GM21360 (cell line): ENCODE results near the gene MRPL23.

Experiments used
- ATAC-seq: cut with Tn5 transposase; IDR thresholded peaks from one replicate; pipeline ENCODE4 v1.9.1; 2021; ENCODE audit warnings: mild to moderate bottlenecking, moderate library complexity; ENCODE audit not compliant: unreplicated experiment

Gene MRPL23

DNA sequence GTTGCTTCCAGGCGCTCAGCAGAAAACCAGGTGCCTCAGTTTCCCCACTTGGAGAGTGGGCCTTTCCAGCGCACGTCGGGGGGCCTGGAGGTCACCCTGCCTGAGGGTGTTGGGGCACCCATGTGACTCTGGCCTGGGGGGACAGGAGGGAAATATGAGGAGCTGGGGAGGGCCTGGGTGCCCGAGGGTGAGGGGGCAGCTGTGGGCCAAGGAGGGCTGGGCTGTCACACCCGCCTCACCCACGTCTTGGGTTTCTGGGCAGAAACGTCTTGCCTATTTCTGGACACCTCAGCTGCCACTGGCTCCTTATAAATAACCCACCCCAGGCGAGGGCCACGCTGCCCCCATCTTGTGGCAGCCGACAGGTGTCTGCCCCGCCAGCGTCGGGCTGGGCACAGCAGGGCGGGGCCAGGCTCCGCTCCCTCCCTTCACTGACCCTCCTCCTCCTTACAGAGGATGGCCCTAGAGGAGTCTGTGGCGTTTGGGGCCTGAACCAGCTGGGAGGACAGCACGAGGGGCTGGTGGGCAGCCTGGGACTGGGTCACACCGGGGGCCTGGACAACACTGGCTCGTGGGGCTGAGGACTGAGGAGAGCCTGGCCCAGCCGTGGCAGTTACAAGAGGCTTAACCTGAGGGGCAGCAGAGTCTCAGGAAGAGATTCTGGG lies 26.1 kb upstream of the MRPL23 start:
- ATAC-seq: no peak

DNA sequence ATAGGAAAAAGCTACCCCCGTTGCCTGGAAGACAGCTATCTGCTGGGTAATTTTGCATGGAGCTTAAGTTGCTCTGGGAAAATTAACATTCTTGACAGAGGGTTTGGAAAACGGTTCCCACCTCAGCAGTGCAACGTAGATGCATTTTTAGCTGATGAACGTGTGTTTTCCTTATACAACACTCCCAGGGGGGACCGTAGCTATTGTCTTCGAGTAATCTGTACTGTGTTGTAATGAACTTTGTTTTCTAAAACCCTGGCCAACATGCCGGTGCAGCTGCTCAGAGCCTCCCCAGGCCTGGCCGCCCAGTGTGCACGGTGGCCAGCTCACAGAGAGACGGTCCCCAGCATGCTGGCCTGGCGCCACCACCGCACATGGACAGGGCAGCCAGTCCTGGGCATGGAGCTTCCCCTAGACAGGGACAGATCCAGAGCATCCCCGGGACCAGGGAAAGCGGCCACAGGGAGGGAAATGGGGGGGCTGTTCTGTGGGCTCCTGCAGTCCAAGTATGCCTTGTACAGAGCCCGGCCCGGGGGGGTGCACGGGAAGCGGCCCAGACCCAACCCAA lies 25.5 kb upstream of the MRPL23 start:
- no peak for ATAC-seq

DNA sequence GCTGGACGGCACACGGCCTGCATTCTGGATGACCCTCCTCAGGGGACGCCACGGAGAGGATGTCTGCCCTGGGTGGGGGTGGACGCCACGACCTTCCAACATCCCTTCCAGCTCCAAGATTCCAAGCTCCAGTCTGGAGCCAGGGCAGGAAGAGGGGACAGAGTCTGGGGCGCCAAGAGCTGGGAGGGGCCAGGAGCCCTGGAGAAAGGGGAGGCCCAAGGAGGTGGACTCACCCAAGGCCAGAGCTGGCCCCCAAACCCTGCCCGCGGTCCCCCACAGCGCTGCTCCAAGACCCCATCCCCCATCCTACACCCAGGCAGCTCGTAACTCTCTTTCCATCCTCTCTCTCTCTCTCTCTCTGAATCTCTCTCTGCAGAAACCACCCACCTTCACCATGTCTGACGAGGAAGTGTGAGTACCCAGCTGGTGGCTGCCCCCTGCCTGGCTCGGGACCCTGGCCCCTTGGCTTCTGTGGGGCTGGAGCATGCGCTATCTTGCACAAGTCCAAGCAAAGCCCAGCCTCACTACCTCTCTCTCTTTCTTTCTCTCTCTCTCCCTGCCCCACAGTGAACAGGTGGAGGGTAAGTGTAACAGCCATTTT lies 24.6 kb upstream of the MRPL23 start:
- ATAC-seq: no peak

DNA sequence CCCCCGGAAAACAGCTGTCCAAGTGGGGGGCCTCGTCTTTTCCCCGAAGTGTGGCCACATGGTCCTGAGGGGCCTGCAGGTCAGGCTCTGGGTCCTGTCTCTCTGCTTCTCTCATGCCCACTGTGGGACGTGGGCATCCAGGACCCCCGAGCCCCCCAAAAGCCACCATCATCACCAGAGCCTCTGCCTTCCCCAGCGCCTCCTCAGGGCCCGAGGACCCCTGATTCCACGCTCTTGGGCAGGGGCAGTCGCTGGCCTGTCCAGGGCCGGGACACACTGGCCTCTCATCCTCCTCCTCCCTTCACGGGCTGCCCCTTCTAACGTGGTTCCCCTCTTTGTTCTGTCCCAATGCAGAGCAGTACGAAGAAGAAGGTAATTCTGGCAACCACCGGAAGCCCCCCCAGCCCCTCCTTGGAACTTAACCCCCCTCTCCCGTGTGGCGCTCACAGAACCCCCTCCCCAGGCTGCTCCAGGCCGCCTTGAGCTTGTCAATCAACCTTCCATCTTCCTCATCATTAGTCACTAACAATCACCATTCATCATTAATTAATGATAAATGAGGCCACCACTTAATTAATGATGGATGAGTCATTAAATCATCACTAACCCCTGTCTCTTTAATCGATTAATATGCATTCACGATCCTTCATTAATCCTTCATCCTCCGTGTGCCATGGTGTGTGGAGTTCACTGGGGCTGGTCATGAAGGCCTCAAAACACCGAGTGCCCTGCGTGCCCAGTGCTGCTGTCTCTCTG lies 23.8 kb upstream of the MRPL23 start:
- ATAC-seq: no peak

DNA sequence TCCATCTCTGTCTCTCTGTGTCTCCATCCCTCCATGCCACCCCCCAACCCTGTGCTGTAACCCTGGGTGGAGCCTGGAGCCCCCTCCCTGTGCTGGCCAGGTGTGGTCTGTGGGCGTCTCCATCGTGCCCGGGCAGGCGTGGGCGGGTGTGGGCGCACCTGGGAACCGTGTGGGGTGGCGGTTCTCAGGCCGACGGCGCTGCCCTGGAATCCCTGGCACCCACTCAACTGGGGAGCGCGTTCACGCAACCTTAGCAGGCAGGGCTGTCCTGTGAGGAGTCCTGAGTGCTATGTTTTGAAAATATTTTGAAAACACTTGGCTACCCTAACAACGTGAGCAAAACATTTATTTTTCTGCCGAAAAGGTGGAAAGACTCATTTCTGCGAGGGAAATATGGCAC lies 23.0 kb upstream of the MRPL23 start:
- no peak for ATAC-seq

DNA sequence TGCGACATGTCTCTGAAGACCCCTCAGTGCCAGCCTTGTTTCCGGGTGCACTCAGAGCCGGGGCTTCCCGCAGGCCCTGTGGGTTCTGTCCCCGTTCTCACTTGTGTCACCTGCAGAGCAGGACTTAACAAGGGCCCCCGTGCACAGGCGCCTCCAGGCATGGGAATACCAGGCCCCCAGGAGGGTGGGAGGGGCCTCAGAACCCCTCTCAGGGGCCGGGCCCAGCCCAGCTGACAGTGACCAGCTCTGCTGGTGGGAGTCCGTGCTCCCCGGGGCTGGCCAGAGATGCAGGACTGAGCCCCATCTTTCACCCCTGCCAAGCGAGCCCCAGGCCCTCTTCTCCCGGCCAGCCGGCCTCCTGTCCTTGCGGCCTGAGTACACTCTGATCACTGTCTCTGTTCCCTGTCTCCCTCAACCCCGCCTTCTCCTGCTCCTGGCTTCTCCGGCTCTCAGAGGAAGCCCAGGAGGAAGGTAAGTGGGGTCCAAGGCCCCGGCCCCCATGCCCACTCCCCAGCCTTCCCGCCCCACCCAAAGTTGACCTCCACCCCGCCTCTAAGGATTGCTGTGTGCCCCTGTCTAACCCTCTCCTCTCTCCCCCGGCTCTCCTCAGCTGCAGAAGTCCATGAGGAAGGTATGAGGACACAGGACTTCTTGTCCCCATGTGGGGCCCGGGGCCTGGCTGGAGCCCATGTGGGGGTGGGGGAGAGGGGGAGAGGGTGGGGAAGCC lies 22.3 kb upstream of the MRPL23 start:
- no peak for ATAC-seq

DNA sequence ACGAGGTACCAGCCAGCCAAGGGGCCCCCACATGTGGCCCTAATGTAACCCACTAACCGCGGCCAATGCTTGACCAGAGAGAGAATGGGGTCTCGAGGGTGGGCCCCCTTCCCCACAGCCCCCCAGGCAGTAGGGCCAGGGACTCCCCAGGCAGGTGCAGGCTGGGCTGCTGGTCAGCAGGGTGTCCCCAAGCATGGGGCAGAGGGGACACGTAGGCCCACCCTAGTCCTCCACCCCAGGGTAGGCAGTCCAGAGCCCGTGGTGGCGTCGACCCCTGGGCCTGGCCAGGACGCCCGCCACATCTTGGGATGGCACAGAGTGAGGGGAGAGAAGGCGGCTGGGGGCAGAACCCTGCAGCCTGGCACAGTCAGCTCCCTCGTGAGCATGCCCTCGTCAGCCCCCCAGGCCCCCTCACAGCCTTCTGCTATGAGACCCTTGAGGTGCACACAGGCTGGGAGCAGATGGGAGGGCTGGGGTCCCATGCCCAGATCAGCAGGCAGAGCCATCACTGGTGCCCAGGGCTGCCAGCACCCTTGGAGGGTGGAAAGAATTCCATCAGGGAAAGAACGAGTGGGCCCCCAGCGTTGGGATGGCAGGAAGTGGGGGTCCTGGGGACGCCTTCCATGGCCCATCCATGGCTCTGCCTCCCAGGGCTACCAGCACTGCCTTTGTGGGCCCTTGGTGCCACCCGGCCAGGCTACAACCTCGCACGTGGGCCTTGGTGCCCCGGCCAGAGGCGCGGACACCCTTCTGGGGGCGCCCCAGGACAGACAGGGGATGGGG lies 21.6 kb upstream of the MRPL23 start:
- no peak for ATAC-seq

DNA sequence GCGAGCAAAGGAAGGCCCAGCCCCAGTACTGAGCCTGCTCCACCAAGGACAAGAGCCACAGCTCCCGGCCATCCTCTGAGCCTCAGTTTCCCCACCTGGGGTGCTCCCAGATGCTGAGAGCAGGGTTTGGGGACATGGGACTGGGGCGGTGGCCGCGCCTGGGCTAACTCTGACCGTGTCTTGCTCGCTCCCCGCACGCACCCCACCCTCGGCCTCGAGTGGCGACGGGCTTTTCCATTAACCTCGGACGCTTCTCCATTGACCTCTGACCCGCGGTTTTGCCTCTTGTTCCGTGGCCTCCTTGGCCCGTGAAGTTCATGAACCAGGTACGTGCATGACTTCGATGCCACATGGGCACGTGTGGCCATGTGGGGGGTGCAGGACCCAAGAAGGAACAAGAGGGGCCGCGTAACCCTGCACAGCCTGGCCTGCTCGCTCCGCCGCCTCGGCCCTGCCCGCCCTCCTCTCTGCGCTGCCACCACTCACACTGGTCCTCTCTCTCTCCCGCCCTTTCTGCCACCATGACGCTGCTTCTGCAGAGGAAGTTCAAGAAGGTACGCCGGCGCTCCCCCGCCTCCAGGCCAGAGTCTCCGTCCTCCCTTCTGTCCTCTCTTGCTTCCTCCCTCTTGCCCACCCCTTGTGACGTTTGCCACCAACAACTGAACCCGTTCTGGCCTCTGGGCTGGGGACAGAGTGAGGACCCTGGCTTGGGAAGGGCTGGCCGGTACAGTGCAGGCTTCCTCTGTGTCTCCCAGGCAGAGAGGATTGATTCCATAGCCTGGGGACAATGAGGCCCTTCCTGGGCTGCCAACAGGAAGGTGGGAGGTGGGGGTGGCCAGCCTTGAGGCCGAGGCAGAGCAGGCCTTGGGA lies 20.7 kb upstream of the MRPL23 start:
- no peak for ATAC-seq

DNA sequence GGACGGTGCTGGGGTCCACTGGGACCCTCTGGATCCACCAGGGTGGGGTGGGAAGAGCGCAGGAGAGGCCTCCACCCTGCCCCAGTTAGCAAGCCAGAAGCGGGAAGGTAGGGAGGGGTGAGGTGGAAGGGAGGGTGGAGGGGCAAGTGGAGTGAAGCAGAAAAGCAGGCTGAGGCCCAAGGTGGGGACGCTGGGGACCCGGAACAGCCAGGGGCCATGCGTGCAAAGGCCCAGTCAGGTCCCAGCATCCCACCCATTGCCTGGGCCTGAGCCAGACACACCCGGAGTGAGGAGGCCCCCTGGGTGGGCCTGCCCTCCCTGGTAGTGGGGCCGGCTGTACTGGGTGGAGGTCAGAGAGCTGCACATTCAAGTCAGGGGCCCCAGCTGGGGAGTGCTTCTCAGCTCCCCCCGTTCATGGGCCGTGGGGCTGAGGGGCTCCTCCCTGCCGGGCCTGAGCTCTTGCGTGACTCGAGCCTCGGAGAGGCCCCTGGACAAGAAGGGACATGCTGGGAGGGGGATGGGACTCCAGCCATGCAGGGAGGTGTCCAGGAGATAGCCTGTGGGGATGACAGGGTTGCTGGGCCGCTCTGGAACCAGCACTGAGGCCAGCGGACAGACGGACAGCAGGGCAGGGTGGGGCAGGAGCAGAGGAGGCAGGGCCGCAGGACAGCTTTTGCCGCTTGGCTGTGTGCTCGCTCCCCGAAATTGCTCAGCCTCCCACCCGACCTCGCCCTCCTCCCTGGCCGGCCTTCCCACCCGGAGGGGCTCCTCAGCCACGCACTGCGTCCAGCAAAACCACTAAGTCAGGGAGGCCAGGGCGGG lies 19.9 kb upstream of the MRPL23 start:
- ATAC-seq: no peak

DNA sequence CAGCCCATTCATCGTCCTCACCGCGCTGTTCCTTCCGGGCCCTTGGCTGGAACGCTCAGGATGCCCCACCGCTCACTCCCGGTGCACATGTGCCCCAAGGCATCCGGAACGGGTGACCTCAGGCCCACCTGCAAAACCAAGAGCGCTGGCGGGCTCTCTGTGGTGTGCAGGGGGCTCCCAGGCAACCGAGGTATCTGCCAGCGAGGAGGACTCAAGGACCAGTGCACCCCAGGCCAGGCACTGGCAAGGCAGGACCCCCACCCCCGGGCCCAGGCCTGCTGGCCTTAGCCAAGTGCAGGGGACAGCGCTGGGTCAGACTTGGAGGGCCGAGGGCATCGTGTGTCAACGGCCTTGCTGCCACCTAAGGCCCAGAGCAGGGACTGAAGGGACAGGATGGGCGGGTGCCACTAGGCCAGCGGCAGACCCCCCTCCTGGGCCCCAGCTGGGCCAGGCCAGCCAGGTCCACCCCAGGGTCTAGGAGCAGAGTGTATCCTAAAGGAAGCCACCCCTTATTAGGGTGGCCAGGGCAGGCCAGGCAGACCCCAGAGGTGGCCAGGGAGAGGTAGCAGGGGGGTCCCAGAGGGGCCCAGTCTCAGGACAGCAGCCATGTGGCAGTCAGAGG lies 19.2 kb upstream of the MRPL23 start:
- ATAC-seq: no peak

DNA sequence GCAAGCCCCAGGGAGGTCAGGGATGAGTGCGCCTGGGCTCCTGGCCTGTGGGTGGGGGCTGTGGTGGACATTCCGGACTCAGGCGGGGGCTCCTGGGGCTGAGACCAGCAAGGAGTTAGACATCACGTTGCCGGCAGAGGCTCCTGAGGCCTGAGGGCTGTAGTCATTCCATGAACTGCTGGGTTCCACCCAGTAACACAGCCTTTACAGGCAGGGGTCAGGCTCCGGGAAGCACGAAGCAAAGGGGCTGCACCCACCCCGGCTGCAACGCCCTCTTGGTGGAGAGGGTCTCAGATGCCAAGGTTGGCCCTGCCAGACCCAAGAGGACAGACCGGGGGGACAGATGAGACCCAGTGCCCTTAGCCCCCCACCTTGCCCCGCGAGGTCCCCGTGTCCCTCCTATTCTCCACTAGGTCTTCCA lies 18.7 kb upstream of the MRPL23 start:
- no peak for ATAC-seq

DNA sequence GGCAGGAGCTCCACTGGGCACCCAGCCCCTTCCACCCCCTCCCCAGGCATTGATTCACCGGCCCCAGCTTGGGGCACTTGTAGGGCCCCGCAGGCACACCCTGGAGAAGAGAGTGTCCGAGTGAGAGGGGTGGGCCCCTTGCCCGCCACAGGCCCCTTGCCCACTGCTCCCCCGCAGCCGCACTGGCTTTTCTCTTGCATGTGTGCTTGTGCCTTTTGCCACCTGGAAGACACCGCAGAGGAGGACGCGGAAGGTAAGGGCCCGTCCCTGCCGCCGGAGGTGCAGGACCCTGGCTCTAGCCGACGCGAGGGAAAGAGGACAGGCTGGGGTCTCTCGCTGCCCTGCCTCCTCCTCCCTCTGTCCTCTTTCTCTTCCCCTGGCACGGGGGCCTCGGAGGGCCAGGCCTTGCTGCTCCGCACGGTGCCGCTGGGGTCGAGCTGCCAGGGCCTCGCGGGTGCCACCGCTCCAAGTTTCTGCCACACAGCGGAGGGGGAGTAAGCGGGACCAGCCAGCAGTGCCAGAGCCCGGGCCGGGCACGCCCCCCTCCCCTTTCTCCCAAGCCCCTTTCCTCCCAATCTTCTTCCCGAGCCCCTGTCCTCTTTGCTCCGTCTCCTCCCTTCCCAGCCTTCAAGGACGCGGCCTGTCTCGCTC lies 18.1 kb upstream of the MRPL23 start:
- ATAC-seq: no peak

DNA sequence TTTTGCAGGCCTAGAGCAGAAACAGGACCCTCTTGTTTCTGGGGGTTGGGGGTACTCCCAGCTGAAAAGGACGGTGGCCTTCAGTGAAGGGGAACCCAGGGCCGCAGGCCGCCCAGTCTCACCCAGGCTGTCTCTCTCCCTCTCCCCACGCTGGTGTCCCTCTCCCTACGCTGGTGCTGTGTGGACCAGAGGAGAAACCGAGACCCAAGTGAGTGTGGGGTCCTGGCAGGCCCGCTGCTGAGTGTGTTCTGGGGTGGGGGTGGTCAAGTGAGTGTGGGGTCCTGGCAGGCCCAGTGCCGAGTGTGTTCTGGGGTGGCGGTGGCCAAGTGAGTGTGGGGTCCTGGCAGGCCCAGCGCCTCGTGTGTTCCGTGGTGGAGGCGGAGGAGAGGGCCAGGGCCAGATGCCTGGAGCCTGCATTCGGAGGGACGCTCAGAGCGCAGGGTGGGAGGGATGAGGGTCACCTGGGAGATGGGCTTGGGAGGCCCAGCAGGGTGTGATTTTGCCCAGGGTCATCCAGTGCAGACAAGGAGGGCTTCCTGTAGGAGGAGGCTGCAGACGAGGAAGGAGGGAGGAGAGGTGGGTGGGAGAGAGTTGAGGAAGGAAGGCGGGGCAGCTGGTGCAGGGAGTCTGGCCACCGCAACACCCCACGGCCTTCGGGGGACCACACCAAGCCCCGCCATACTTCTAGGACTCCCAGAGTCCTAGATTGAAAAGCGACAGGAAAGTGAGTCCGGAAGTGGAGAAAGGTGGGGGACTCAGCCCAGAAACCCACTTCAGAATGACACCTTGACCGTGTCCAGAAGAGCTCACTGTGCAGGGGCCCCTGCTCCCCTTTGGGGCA lies 17.3 kb upstream of the MRPL23 start:
- no peak for ATAC-seq

DNA sequence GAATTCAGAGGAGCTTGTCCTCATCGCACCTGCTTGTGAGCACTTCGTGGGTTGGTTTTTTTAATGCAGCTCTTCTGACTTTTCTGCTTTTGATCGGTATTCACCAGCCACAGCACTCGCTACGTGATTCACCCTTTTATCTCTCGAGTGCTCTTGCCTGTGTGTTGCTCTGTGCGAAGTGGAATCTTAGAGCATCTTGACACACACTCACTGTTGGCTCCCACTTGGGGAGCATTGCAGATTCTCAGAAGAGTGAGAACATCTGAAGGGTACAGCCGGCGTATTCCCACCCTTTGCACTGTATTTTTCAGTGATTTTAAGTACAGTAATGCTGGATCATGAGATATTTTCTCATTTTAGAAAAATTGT lies 16.7 kb upstream of the MRPL23 start:
- ATAC-seq: no peak

DNA sequence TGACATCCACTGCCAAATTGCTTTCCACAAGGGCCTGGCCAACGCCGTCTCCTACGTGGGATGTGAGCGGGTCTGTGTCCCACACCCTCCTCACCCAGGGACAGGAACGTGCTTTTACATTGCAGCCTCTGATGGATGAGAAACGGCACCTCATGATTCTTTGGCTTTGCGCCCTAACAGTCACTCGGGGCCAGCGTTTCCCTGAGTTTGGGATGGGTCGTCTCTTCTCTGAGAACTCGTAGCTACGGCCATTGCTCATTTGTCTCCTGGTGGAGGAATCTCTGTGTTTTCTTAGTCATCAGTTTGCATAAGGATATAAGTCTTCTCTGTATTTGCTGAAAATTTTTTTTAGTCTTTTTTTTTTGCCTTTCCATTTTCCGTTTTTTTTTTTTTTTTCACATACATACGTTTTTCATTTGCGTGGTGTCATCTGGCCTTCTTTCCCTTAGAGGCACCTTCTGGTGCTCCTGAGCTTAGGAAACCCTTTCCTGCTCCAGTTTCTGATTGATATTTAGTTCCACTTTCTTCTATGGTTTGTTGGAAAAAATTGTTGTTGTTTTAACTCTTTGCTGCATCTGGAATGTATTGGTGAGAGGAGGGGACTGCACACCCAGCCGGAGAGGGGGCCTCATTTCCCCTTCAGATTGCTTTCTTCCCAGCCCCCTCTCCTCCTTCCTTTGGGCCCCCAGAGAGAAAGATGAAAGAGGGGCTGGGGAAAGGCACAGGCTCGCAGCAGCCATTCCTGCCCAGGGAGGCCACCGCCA lies 15.6 kb upstream of the MRPL23 start:
- no peak for ATAC-seq

DNA sequence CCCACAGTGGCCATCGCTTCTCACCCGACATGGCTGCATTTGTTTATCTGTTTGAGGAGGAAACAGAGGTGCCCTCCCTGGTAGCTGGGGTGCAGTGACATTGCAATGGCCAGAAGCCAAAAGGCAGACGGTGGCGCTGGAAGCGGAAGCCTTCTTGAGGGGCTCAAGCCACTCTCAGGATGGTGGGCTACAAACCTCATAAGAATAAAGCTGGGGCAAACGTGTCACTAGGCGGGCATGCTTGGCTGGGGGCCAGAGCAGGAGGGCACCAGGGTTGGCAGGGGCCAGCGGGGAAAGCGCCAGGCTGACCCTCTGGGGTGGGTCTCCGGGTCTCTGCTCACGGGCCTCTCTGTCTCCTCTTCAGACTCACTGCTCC lies 15.0 kb upstream of the MRPL23 start:
- ATAC-seq: no peak
